OCI-LY7 (cell line): Measurements from ENCODE around the gene HSPBAP1.

Experiments used
- CTCF ChIP-seq: fragments of 200-600 bp; sonication (generic); conservative IDR thresholded peaks from 2 replicates; pipeline ENCODE4 v1.5.1; 2014; ENCODE audit warnings: mild to moderate bottlenecking, antibody characterized with exemption, low read length, moderate library complexity, mixed read lengths
- EZH2phosphoT487 ChIP-seq: fragments of 200-600 bp; sonication (generic); IDR thresholded peaks from 2 replicates; pipeline ENCODE4 v1.6.1; 2018; ENCODE audit warnings: low read depth, borderline replicate concordance, mild to moderate bottlenecking, mixed run types, antibody characterized with exemption, low read length, moderate library complexity, mixed read lengths

GRCh38 chr3:122785231-122785630 is 8.4 kb downstream of the HSPBAP1 start:
- no peak for TF ChIP-seq CTCF
- no peak for TF ChIP-seq EZH2phosphoT487
